H1 (cell line): ENCODE measurements around the gene IPO9. TPM values are rescaled to one million over a fixed set of nuclear protein-coding genes. Genes with fewer than 3 reads are reported as not detected.
A peak's percentile ranks its signal among the peaks of the same experiment; 100 is the strongest.

Experiments
- CBX5 ChIP-seq: fragments of 300-800, 300-1000 bp; sonication (generic); IDR thresholded peaks from 2 replicates; pipeline ENCODE4 v1.7.1; 2016; ENCODE audit warnings: antibody characterized with exemption, low read length, low read depth
- CHD1 ChIP-seq: IDR thresholded peaks from 2 replicates; pipeline ENCODE4 v1.6.1; 2012; ENCODE audit warnings: low read depth, low read length, improper control_type of control experiment
- FOSL1 ChIP-seq: IDR thresholded peaks from 2 replicates; pipeline ENCODE4 v1.6.1; 2011; ENCODE audit warnings: mild to moderate bottlenecking, low read depth, low read length, moderate library complexity; ENCODE audit not compliant: insufficient read depth
- JUND ChIP-seq: IDR thresholded peaks from 2 replicates; pipeline ENCODE4 v1.6.1; 2011; ENCODE audit warnings: mild to moderate bottlenecking, improper control_type of control experiment, low read length
- NRF1 ChIP-seq: IDR thresholded peaks from 2 replicates; pipeline ENCODE4 v1.6.1; 2011; ENCODE audit warnings: mild to moderate bottlenecking, low read depth, low read length, improper control_type of control experiment
- RBBP5 ChIP-seq: IDR thresholded peaks from 2 replicates; pipeline ENCODE4 v1.7.1; 2012; ENCODE audit warnings: low read depth, mild to moderate bottlenecking, inconsistent platforms, low read length, moderate library complexity, borderline replicate concordance
- SAP30 ChIP-seq: fragments of 300-600 bp; sonication (generic); IDR thresholded peaks from 2 replicates; pipeline ENCODE4 v1.7.1; 2012; ENCODE audit warnings: low read length, moderate library complexity, mild to moderate bottlenecking, inconsistent platforms; ENCODE audit not compliant: insufficient read depth, insufficient replicate concordance
- SP4 ChIP-seq: IDR thresholded peaks from 2 replicates; pipeline ENCODE4 v1.6.1; 2012; ENCODE audit warnings: low read length, inconsistent platforms
- TAF1 ChIP-seq: IDR thresholded peaks from 2 replicates; pipeline ENCODE4 v1.6.1; 2011; ENCODE audit warnings: mild to moderate bottlenecking, low read depth, low read length
- ZNF274 ChIP-seq: IDR thresholded peaks from 2 replicates; pipeline ENCODE4 v1.7.0; 2012; ENCODE audit warnings: low read length, borderline replicate concordance; ENCODE audit errors: extremely low read depth
- polyA plus RNA-seq, 7 experiments: library from polyadenylated mRNA; depleted of rRNA in 3 of 7; stranded (reverse) in 5 of 7; unstranded in 2 of 7; fragments of >200 nt in 5 of 7; fragments of 200-250 nt in 2 of 7; gene quantifications; 1 replicate in 5 of 7; 2 replicates in 1 of 7; 4 replicates in 1 of 7; pipeline versions ENCODE4 v1.2.1 to v1.2.3, GENCODE V29; 2011 to 2013; ENCODE audit warnings: missing spikeins in 2 of 7, mixed read lengths in 2 of 7
- total RNA-seq: library from RNA; stranded (reverse); fragmentation: NEBNext Ultra II Directional; extraction: Animal tissue kit (Norgen Biotek cat#: 25700); gene quantifications from 2 replicates; pipeline ENCODE4 v1.2.1, GENCODE V29; 2021

IPO9 gene
- total and polyA plus RNA-seq, 2 of the 8 experiments (the other 6 are each of a cell fraction or from before 2014, with no cell fraction given): 61.0 to 122 TPM

GRCh38 chr1:201895913-201896807 is 67.2 kb downstream of the IPO9 start (continued):
- no peak for TF ChIP-seq TAF1
- no peak for TF ChIP-seq ZNF274
- TF ChIP-seq NRF1: no peak
- TF ChIP-seq FOSL1: no peak
- peak; percentile 99 for TF ChIP-seq JUND
- 0 out of 2 replicates have a peak, but pooled peaks have one; percentile 80 for TF ChIP-seq SP4
- no peak for TF ChIP-seq RBBP5
- no peak for TF ChIP-seq SAP30
- TF ChIP-seq CBX5: no peak
- no peak for TF ChIP-seq CHD1
